Right cardiac atrium (tissue), 5 donors: ENCODE measurements around the gene BORA. TPM values are rescaled to one million over a fixed set of nuclear protein-coding genes. Genes with fewer than 3 reads are reported as not detected.

ENCODE experiments used
- ATAC-seq, 2 donors: fragments of 200-7000 bp; cut with Tn5 transposase; one replicate each; pipeline versions ENCODE4 v1.8.0 to v1.9.1; 2020; ENCODE audit warnings: moderate library complexity in 2 of 2, mild to moderate bottlenecking in 1 of 2
- DNase-seq, 3 donors: peaks; one replicate each; pipeline ENCODE4 v3.0.0-alpha.2; 2020
- H3K27ac ChIP-seq: one replicate; pipeline ENCODE4 v1.5.1; 2013; ENCODE audit warnings: mild to moderate bottlenecking, low read length, control low read depth, moderate library complexity
- H3K27me3 ChIP-seq: one replicate; pipeline ENCODE4 v1.6.1; 2013; ENCODE audit not compliant: control insufficient read depth, insufficient read depth
- H3K4me1 ChIP-seq: one replicate; pipeline ENCODE4 v1.6.1; 2013; ENCODE audit warnings: low read length; ENCODE audit not compliant: control insufficient read depth, insufficient read depth
- H3K4me3 ChIP-seq: one replicate; pipeline ENCODE4 v1.5.1; 2013; ENCODE audit warnings: low read length, control low read depth
- H3K9me3 ChIP-seq: one replicate; pipeline ENCODE4 v1.6.1; 2013; ENCODE audit warnings: low read length; ENCODE audit not compliant: control insufficient read depth
- WGBS: extraction: QIAGEN DNeasy Blood & Tissue Kit; methylation state at CpG from one replicate; pipeline ENCODE4 v1.1.7; 2013; 5-methylcytosine and 5-hydroxymethylcytosine counted together
- intact Hi-C, 4 donors: fragments of 100-400 bp; cut with DNase I; formaldehyde crosslinking; loops; one replicate each; pipeline versions ENCODE4 v1.11.0 to v1.14.0; 2022 to 2023
- long read RNA-seq, 4 donors: library from polyadenylated mRNA; unstranded; transcript quantifications; one replicate each; pipeline ENCODE4 v2.0.0, GENCODE V29; 2020 to 2021
- polyA plus RNA-seq: library from polyadenylated mRNA; stranded (reverse); fragments of 200-250 nt; gene quantifications from one replicate; pipeline ENCODE4 v1.2.3, GENCODE V29; 2013
- total RNA-seq, 4 donors: library from RNA; stranded (reverse); fragmentation: NEBNext Ultra II Directional; extraction: Animal tissue kit (Norgen Biotek cat#: 25700); gene quantifications; one replicate each; pipeline ENCODE4 v1.2.1, GENCODE V29; 2021
- donor health status: healthy with polysubstance abuse.
- donor health status: DM: no; HTN: yes; CAD: no.
- donor health status: DM: no; HTN: no; CAD: no.
- donor health status: DM: no; HTN: yes; CAD: no; lungs with severe emphysema.
- donor health status: DM: yes; HTN: yes; CAD: no.

Gene BORA
- total RNA-seq (1 to 10 TPM in 2 of 4 donors, under 1 TPM in 2; 0.54 to 1.4 (median 1.0) TPM), polyA plus RNA-seq (0.70 TPM)
- long read RNA-seq, donor 1, partial matches to known transcripts, result 1 of 2 reads
- long read RNA-seq, donor 1, other reads (novel, unspliced or antisense), result 0 of 2 reads
- long read RNA-seq, donor 2, partial matches to known transcripts, result 0 of 1 reads
- long read RNA-seq, donor 2, other reads (novel, unspliced or antisense), result 0 of 1 reads
- long read RNA-seq, donor 3, partial matches to known transcripts, result 0 of 4 reads
- long read RNA-seq, donor 3, other reads (novel, unspliced or antisense), result 1 of 4 reads
- long read RNA-seq, donor 4, result 0 reads

GRCh38 chr13:72727417-72728289, at the start of gene BORA, which contains the start of gene MZT1:
TSS of gene BORA (plus strand) at chr13:72727923. CDS start at chr13:72728941, 1,018 bp downstream.
TSS of gene MZT1 (minus strand) at chr13:72727629. CDS start at chr13:72727602, 27 bp downstream.
- Histone ChIP-seq H3K27ac (peak within 1 kb of the TSS; percentile 41), H3K9me3 (no peaks in the 10 kb centered on the region), H3K27me3 (no peaks in the 10 kb centered on the region), H3K4me1 (peaks cover 2% of the 10 kb centered on the region), H3K4me3 (peak within 1 kb of the TSS; percentile 79)
- intact Hi-C loops, result no loop called here
- DNase-seq, result peak; percentile 97 to 98 (median 98)
- ATAC-seq, result peak; percentile 100
- under 1% methylated on average over 71 of the region's 71 CpGs for WGBS

GRCh38 chr13:72678312-72678711, 49.4 kb upstream of the BORA start:
- Histone ChIP-seq H3K4me3 (no peak overlapping the region), H3K27me3 (no peaks in the 10 kb centered on the region), H3K27ac (no peak overlapping the region), H3K9me3 (no peaks in the 10 kb centered on the region), H3K4me1 (no peaks in the 10 kb centered on the region)
- ATAC-seq (no peak), DNase-seq (no peak)
- intact Hi-C loops, result no loop called here
- 30% methylated on average over 1 of the region's 1 CpG for whole genome bisulfite sequencing

GRCh38 chr13:72680353-72680752, 47.4 kb upstream of the BORA start:
- Histone ChIP-seq H3K4me3 (no peak overlapping the region), H3K9me3 (no peaks in the 10 kb centered on the region), H3K27ac (no peak overlapping the region), H3K27me3 (no peaks in the 10 kb centered on the region), H3K4me1 (no peaks in the 10 kb centered on the region)
- WGBS, result 92% methylated on average over 1 of the region's 1 CpG
- DNase-seq (no peak), ATAC-seq (no peak)
- intact Hi-C loops, result no loop called here

- Histone ChIP-seq H3K4me1 (no peaks in the 10 kb centered on the region), H3K27ac (no peak overlapping the region), H3K27me3 (no peaks in the 10 kb centered on the region), H3K9me3 (no peaks in the 10 kb centered on the region), H3K4me3 (no peak overlapping the region)
- DNase-seq (no peak), ATAC-seq (no peak)
- WGBS, result 33% methylated on average over 3 of the region's 3 CpGs
- intact Hi-C loops, result no loop called here
Measured at GRCh38 chr13:72686766-72687165, 41.0 kb upstream of the BORA start.

- intact Hi-C loops, result no loop called here
- H3K4me3 ChIP-seq, result no peak overlapping the region
Measured at GRCh38 chr13:72689181-72689696, 38.5 kb upstream of the BORA start.

GRCh38 chr13:72692884-72693514, 34.7 kb upstream of the BORA start:
- no peak for ATAC-seq

More at GRCh38 chr13:72689181-72689696, 38.5 kb upstream of the BORA start:
- no peaks in the 10 kb centered on the region for H3K4me1 ChIP-seq
- no peak overlapping the region for H3K27ac ChIP-seq
- H3K9me3 ChIP-seq, result peaks cover 2% of the 10 kb centered on the region
- no peak for ATAC-seq
- no peaks in the 10 kb centered on the region for H3K27me3 ChIP-seq
- DNase-seq, result no peak

GRCh38 chr13:72693832-72694231, 33.9 kb upstream of the BORA start:
- peaks cover 2% of the 10 kb centered on the region for H3K9me3 ChIP-seq
- DNase-seq, result no peak
- no peak for ATAC-seq
- no peak overlapping the region for H3K27ac ChIP-seq
- H3K4me3 ChIP-seq, result no peak overlapping the region
- H3K27me3 ChIP-seq, result no peaks in the 10 kb centered on the region
- 77% methylated on average over 5 of the region's 5 CpGs for WGBS
- intact Hi-C loops, result no loop called here
- no peaks in the 10 kb centered on the region for H3K4me1 ChIP-seq

More at GRCh38 chr13:72692884-72693514, 34.7 kb upstream of the BORA start:
- no peaks in the 10 kb centered on the region for H3K4me1 ChIP-seq
- peaks cover 2% of the 10 kb centered on the region for H3K9me3 ChIP-seq
- WGBS, result 84% methylated on average over 5 of the region's 5 CpGs
- intact Hi-C loops, result no loop called here
- no peaks in the 10 kb centered on the region for H3K27me3 ChIP-seq
- no peak overlapping the region for H3K27ac ChIP-seq
- DNase-seq, result peak in 1 of 3 donors; percentile 32
- H3K4me3 ChIP-seq, result no peak overlapping the region

GRCh38 chr13:72694314-72694713, 33.4 kb upstream of the BORA start:
- no peak overlapping the region for H3K4me3 ChIP-seq
- 28% methylated on average over 8 of the region's 8 CpGs for WGBS
- no peak for ATAC-seq
- H3K9me3 ChIP-seq, result peaks cover 2% of the 10 kb centered on the region
- no peak for DNase-seq
- H3K27ac ChIP-seq, result no peak overlapping the region
- H3K27me3 ChIP-seq, result no peaks in the 10 kb centered on the region
- H3K4me1 ChIP-seq, result no peaks in the 10 kb centered on the region
- intact Hi-C loops, result no loop called here

GRCh38 chr13:72696579-72696978, 31.1 kb upstream of the BORA start:
- Histone ChIP-seq H3K9me3 (peaks cover 2% of the 10 kb centered on the region), H3K4me1 (no peaks in the 10 kb centered on the region), H3K27ac (no peak overlapping the region), H3K4me3 (no peak overlapping the region), H3K27me3 (no peaks in the 10 kb centered on the region)
- DNase-seq (no peak), ATAC-seq (no peak)
- intact Hi-C loops, result no loop called here
- WGBS, result 1% methylated on average over 1 of the region's 1 CpG

GRCh38 chr13:72698164-72698563, 29.6 kb upstream of the BORA start:
- no peaks in the 10 kb centered on the region for H3K27me3 ChIP-seq
- H3K4me1 ChIP-seq, result no peaks in the 10 kb centered on the region
- no peak overlapping the region for H3K4me3 ChIP-seq
- no peak for ATAC-seq
- no peak for DNase-seq
- no peak overlapping the region for H3K27ac ChIP-seq
- intact Hi-C loops, result no loop called here
- 52% methylated on average over 2 of the region's 2 CpGs for WGBS
- no peaks in the 10 kb centered on the region for H3K9me3 ChIP-seq
